Placental epithelial cell (primary cell): ENCODE measurements around the gene ACOX1. TPM values are rescaled to one million over a fixed set of nuclear protein-coding genes. Genes with fewer than 3 reads are reported as not detected.

ENCODE experiments used
- total RNA-seq: library from RNA; depleted of rRNA; stranded (reverse); fragments of >200 nt; gene quantifications from 2 replicates; pipeline ENCODE4 v1.2.3, GENCODE V29; 2012

Gene ACOX1
- 147 TPM in 2 replicates for total RNA-seq

DNA sequence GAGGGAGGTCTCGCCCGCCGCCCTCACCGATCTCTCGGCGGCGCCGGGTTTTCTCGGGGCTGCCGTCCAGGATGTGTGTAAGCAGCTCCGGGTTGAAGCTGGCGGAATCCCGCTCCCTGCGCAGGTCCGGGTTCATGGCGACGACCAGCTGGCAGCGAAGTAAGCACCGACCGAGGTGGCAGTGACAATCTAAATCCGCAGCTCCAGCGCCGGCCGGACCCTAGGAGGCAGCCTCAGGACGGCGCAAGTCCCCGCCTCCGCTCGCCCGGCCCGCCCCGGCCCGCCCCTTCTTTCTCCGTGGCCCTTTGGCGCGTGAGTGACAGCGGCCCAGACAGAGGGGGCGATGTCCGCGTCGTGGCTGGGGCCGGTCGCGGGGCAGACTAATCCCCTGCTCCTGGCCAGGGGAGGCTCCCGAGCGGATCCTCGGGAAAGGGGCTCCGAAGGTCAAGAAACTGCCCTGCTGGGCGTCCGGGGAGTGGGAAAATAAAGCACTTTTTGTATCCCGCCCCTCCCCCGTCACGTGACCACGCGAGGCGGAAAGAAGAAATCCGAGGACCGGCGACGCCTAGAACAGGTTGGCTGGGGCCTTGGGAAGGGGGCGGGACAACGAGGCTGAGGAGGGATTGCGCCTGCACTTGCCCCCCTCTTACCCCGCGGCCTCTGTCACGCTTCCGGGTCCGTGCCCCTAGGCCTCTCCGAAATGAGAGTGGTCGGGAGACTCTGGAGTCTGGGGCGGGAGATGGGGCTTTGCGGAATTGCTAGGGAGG lies at the start of gene ACOX1, which contains the start of gene TEN1:
ACOX1 (minus strand) TSS at position 229 of the 767 bp plus-strand sequence; CDS start at position 136, 93 bp downstream.
TEN1 (plus strand) TSS at position 303 of the 767 bp plus-strand sequence. CDS start 6,953 bp downstream, outside the sequence.

DNA sequence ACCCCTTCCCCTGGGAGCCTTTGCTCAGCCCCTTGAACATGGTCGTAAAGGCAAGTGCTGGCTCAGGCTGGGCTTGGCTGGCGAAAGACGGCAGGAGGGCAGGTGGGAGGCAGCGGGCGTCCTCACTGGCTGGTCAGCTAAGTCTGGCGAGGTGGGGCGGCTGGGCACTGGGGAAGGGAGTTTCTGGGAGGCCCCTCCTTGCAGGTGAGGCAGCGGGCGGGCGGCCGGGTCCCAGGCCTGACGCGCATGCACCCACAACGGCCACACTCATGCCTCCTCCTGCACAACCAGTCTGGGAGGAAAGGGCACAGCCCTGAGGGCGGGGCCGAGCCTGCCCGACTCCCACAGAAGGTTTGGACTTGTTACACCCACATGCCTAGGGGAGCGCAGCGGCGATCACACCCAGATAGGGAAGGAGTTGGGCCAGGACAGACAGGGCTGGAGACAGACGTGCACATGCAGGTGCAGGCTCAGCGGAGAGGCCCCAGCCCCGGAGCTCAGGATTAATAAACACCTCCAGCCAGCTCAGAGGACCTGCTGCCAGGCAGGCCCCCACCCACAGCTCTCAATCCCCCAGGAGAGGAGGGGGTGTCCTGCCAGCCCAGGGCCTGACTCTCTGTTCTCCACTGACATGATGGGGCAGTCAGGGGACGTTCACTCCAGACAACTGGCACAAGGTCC lies 48.3 kb upstream of the ACOX1 start, which contains the start of gene EVPL:
EVPL (minus strand) TSS at position 148 of the 681 bp plus-strand sequence; CDS start at position 40, 108 bp downstream.

DNA sequence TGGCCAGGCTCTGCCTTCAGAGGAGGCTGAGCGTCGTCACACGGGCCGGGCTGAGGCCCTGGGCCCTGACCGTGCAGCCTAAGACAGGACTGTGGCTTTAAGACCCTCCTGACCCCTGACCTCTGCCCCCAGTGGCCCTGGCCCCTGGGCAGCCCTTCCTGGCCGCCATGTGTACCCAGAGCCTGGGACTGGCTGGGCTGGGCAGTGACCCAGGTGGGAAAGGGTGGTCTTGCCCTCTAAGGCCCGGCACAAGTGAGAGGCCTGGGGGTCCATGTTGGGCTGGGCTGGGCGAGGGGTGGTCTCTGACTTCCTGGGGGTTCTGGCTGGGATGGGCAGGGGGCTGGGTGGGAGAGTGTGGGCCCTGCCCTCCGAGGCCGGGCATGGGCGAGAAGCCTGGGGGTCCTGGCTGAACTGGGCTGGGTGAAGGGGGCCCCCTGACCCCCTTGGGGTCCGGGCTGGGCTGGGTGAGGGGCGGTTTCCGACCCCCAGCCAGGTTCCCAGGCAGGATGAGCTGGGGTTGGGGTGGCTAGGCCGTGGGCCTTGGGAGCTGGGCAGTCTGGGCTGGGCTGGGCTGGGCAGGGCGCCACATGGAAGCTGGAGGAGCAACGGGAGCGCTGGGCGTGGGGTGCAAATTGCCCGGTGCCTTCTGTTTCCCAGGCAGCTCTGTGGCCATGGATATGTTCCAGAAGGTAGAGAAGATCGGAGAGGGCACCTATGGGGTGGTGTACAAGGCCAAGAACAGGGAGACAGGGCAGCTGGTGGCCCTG lies 22.0 kb upstream of the ACOX1 start, which contains the start of gene CDK3:
CDK3 (plus strand) TSS at position 101 of the 767 bp plus-strand sequence; CDS start at position 672, 571 bp downstream.

DNA sequence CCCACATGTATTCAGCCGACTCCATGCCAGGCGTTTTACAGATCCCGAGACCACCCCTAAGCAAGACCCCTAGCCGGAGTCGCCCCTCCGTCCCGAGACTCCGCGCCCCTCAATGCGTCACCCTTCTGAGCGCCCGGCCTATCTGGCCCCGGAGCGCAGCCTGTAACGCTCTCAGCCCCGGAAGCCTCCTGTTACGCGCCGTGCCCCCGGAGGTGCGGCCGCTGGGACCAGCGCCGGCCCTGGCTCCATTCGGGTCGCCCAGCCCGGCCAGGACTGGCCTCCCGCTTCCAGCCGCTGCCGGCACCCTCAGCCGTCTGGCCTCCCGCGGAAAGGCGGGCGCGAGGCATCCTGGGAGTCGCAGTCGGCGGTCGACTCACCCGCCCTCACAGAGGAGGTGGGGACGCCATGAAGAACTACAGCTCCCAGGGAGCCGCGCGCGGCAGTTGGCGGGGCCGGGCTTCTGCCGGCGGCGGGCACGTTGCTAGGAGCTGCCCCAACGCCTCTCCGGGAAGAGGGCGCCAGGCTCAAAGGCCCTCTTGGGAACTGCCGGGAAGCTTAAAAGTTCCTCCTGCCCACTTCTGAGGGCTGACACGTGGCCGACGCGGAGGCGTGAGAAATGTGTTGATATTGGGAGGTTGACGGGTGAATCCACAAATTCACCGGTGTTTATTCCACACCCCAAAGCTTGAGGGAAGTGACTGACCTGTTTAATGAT lies 38.1 kb downstream of the ACOX1 start, which contains the start of gene FBF1:
FBF1 (minus strand) TSS at position 316 of the 715 bp plus-strand sequence. CDS start 2,893 bp downstream, outside the sequence.

DNA sequence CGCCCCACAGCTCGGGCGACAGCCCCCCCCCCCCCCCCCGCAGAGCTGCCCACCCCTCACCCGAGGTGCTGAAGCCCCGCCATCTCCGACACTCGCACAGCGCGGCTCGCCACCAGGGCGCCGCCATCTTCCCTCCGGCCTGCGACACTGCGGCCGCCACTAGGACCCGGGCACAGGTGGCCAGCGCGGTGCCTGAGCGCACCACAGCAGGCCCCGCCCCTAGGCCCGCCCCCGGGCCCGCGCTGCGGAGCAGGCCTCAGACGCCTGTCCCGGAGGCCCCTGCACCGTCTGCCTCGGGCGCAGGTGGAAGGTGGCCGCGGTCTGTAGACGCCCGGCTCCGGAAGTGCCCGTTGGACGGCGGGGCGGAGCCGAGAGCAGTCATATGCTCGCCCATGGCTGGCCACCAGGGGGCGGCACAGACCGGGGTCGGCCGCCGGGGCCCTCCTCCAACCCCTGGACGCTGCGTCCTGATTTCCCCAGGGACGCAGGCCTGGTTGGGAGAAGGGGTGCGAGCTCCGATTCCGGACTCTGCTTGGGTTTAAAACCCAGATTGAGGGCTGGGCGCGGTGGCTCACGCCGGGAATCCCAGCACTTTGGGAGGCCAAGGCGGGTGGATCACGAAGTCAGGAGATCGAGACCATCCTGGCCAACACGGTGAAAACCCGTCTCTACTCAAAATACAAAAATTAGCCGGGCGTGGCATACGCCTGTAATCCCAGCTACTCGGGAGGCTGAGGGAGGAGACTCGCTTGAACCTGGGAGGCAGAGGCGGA lies 74.0 kb downstream of the ACOX1 start, which contains the start of gene MRPL38:
MRPL38 (minus strand) TSS at position 136 of the 773 bp plus-strand sequence; CDS start at position 127, 9 bp downstream.

DNA sequence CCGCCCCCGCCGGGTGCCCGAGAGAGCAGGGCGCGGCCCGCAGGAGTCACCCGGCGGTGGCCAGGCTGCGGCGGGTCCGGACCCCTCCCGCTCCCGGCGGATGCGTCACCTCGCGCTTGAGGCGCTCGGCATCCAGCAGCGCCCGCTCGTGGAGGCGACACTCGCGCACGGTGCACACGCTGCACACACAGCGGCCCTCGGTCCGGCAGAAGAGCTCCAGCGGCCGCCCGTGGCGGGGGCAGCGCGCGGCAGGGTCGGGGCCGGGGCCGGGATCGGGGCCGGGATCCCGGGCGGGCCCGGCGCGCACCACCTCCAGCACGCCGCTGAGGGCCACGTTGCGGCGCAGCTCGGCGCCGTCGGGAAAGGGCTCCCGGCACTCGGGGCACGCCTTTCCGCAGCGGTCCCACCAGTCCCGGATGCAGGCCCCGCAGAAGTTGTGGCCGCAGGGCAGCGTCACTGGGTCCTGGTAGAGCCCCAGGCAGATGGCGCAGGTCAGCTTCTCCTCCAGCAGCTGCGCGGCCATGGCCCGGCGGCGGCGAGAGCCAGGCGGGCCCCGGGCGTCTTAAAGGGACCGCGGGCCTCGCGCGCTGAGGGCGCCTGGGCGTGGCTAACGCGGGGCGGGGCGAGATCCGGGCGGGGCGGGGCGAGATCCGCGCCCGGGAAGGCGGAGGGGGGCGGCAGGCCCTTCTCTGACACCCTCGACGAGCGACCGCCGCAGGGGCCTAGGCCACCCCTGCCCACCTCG lies 82.4 kb downstream of the ACOX1 start, which contains the start of gene TRIM65:
TRIM65 (minus strand) TSS at position 537 of the 745 bp plus-strand sequence; CDS start at position 523, 14 bp downstream.

Other genes with a start within 250 kb of the ACOX1 start
- gene GALK1, start 214.0 kb downstream of the ACOX1 start, total RNA-seq = 66.3 and 77.0 TPM in 2 replicates
- gene UNK, start 194.4 kb downstream of the ACOX1 start, total RNA-seq = 21.2 and 22.8 TPM in 2 replicates
- gene UNC13D, start 134.8 kb downstream of the ACOX1 start, total RNA-seq = 204 and 275 TPM in 2 replicates
- gene WBP2, start 123.8 kb downstream of the ACOX1 start, total RNA-seq = 28.1 and 30.2 TPM in 2 replicates
- 16.7 and 25.9 TPM in 2 replicates for gene TRIM47, start 100.6 kb downstream of the ACOX1 start, total RNA-seq
- 19.4 and 21.2 TPM in 2 replicates for gene TRIM65, start 82.2 kb downstream of the ACOX1 start, total RNA-seq
- 40.0 and 41.0 TPM in 2 replicates for gene MRPL38, start 74.3 kb downstream of the ACOX1 start, total RNA-seq
- 7.3 and 28.7 TPM in 2 replicates for gene FBF1, start 38.1 kb downstream of the ACOX1 start, total RNA-seq
- 48.4 and 78.5 TPM in 2 replicates for gene TEN1, start 74 bp upstream of the ACOX1 start, total RNA-seq
- gene CDK3, start 21.7 kb upstream of the ACOX1 start, total RNA-seq = 4.7 and 4.8 TPM in 2 replicates
- gene EVPL, start 48.1 kb upstream of the ACOX1 start, total RNA-seq = 9.4 and 33.3 TPM in 2 replicates
- gene SRP68, start 93.4 kb upstream of the ACOX1 start, total RNA-seq = 31.8 and 32.3 TPM in 2 replicates
- gene GALR2, start 95.6 kb upstream of the ACOX1 start, total RNA-seq = 0.22 TPM in 1 of 2 replicates, not detected in the other
- under 0.01 TPM in 1 of 2 replicates, not detected in the other for gene ZACN, start 100.0 kb upstream of the ACOX1 start, total RNA-seq
- gene EXOC7, start 124.6 kb upstream of the ACOX1 start, total RNA-seq = 99.7 and 118 TPM in 2 replicates
- 0.22 TPM in 1 of 2 replicates, not detected in the other for gene FOXJ1, start 162.1 kb upstream of the ACOX1 start, total RNA-seq